KG1 (cell line): Measurements from ENCODE around the gene CCM2.
A peak's percentile ranks its signal among the peaks of the same experiment; 100 is the strongest.
"Not testable (repeated sequence)": the region's sequence is repeated elsewhere in the genome, so short reads cannot be mapped to it uniquely, and the experiment has no call there.

ENCODE experiments used
- DNase-seq: peaks from one replicate; lab custom pipeline; 2025; lab: John Stamatoyannopoulos, UW

Gene CCM2

DNA sequence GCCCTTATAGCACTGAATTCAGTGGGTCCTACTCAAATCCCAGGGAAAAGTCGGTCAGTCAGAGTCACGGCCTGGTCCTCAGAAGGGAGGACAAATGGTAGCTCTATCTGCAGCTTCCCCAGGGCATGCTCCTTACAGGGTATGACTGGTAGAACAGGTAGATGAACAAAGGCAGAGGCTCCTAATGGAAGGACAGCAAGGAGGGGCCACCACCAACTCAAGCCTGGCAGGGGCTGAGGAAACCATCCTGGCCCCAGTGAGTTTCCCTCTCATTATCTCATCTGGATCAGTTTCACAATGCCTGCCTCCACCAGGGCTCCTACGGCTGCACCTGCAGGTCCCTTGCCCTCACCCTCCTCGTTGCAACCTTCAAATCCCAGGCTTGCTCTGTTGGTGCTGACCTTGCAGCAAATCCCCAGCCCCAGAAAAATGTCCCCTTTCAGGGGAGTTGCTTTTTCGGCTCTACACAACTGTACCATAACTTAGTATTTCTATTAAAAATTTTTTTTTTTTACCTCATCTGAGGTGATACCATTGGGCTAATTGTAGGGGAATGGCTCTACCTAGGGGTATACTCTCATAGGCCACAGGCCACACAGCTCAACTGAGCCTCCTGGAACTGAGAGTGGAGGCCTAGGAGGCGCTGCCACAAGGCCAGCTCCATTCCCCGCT is 18.8 kb upstream of the CCM2 start:
- DNase-seq = no peak

- no peak for DNase-seq
Measured at GRCh38 chr7:44982535-44982923, 17.5 kb upstream of the CCM2 start.

DNA sequence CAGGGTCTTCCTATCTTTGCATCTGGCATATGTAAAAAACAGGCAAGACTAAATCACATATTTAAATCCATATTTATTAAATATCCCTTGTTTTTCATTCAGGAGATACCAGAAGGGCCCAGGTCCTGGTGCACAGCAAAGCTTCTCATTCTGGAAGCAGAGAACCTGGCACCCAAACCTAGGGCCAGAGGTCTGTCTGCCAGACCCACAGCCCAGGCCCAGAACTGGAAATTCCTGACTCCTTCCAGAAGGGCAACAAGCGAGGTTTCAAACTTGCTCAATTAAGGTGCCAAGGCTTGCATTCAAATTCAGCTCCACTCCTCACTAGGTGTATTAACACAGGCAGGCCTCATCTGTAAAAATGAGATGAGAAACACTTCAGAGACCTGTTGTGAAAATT is 17.0 kb upstream of the CCM2 start:
- no peak for DNase-seq

GRCh38 chr7:44983742-44984477 is 16.1 kb upstream of the CCM2 start:
- no peak for DNase-seq

GRCh38 chr7:44984478-44984758 is 15.6 kb upstream of the CCM2 start:
- no peak for DNase-seq

DNA sequence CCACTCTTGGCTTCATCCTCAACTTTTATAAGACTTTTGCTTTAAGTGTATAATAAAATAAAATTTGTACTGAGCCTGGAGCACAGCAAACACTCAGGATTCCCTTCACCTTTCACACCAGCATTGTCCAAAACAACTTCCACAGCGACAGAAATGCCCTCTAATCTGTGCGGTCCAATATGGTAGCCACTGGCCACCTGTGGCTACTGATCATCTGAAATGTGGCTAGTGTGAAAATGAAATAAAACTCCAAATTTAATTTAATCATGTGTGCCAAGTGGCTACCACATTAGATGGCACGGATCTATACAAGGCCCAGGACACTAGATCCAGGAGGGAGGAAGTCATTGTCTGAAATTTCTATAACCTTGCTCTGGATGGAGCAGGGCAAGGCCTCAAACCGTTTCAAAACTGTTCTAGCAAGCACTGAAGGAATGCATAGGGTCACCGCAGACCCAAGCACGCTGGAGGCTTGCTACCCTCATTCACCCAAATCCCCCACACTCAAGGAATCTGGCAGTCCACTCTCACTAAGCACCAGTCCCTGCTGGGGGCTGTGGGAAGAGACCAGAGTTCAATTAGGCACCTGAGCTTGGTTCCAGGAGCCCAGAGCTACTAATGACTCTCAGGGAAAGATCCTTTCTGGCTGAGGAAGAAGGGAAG is 14.8 kb upstream of the CCM2 start:
- DNase-seq = no peak

- no peak for DNase-seq
Measured at GRCh38 chr7:44985900-44986217, 14.1 kb upstream of the CCM2 start.

GRCh38 chr7:44986218-44987053 is 13.6 kb upstream of the CCM2 start:
- peak; percentile 93 for DNase-seq

GRCh38 chr7:44987457-44987856 is 12.5 kb upstream of the CCM2 start:
- no peak for DNase-seq

DNA sequence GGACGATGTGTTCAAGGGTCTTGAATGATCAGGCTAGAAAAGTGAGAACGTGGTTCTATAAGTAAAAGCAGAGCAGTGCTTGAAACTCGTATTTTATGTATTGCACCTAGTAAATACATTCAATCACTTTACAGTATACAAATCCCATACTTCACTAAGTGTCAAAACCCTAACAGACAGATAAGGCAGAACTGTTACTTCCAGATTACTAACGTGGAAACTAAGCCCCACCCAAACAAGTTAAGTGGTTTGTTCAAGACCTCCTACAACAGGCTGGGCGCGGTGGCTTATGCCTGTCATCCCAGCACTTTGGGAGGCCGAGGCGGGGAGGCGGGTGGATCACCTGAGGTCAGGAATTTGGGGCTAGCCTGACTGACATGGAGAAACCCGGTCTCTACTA is 12.0 kb upstream of the CCM2 start:
- no peak for DNase-seq

DNA sequence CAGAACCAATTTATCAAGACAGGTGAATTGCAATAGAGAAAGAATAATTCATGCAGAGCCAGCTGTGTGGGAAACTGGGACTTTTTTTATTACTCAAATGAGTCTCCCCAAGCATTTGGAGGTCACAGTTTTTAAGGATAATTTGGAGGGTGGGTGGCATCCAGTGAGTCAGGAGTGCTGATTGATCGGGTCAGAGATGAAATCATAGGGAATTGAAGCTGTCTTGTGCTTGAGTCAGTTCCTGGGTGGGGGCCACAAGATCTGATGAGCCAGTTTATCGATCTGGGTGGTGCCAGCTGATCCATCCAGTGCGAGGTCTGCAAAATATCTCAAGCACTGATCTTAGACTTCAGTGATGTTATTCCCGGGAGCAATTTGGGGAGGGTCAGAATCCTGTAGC is 11.3 kb upstream of the CCM2 start:
- no peak for DNase-seq

- no peak for DNase-seq
Measured at GRCh38 chr7:44989132-44989531, 10.9 kb upstream of the CCM2 start.

DNA sequence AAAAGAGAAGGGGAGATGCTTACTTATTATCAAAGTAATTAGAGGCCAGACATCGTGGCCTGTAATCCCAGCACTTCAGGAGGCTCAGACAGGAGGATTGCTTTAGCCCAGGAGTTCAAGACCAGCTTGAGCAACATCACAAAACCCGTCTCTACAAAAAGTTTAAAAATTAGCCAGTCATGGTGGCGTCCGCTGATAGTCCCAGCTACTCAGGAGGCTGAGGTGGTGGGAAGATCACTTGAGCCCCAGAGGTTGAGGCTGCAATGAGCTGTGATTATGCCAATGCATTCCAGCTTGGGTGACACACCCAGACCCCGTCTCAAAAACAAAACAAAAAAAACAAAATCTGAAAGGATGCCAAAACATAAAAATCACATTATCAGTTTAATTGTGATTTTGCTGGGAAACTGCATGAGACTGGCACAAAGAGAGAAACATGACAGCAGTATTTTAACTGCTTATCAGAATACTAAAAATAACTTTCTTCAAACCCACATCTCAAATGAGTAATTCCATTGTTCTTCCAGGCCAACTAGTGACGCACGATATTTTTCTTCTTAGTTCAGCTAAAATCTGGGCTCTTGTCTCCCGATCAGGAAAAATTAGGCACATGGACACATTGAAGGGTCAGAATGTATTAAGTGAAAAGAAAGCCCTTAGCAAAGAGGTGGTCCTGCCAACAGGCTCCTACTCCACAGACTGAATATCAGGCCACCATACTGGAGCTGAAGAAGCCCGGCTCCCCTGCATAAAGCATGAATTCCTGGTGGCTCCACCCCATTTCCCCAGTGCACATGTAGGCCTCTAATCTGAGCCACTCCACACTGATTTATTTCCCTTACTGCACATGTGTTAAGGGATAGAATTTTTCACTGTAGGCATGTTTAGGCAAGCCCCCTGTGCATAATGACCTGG is 9.6 kb upstream of the CCM2 start:
- DNase-seq = no peak

GRCh38 chr7:44992004-44992795 is 7.8 kb upstream of the CCM2 start:
- not testable (repeated sequence) for DNase-seq

- DNase-seq = peak; percentile 36
Measured at GRCh38 chr7:44994877-44995554, 5.0 kb upstream of the CCM2 start.

DNA sequence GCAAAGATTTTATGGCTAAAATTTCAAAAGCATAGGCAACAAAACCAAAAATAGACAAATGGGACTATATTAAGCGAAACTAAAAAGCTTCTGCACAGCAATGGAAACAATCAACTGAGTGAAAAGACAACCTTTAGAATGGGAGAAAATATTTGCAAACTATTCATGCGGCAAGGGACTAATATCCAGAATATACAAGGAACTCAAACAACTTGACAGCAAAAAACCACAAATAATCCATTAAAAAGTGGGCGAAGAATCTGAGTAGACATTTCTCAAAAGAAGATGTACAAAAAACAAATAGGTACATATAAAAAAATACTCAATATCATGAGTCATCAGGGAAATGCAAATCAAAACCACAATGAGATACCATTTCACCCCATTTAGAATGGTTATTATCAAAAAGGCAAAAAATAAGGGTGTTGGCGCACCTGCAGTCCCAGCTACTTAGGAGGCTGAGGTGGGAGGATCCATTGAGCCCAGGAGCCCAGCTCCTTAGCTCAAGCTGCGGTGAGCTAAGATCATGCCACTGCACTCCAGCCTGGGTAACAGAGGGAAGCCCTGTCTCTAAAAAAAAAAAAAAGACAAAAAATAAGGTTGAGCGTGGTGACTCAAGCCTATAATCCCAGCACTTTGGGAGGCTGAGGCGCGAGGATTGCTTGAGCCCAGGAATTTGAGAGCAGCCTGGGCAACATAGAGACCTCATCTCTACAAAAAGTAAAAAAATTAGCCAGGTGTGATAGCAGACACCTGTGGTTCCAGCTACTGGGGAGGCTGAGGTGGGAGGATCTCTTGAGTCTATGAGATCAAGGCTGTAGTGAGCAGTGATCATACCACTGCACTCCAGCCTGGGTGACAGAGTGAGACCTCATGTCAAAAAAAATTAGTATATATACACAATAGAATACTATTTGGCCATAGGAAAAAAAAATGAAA is 4.2 kb upstream of the CCM2 start:
- DNase-seq = no peak

DNA sequence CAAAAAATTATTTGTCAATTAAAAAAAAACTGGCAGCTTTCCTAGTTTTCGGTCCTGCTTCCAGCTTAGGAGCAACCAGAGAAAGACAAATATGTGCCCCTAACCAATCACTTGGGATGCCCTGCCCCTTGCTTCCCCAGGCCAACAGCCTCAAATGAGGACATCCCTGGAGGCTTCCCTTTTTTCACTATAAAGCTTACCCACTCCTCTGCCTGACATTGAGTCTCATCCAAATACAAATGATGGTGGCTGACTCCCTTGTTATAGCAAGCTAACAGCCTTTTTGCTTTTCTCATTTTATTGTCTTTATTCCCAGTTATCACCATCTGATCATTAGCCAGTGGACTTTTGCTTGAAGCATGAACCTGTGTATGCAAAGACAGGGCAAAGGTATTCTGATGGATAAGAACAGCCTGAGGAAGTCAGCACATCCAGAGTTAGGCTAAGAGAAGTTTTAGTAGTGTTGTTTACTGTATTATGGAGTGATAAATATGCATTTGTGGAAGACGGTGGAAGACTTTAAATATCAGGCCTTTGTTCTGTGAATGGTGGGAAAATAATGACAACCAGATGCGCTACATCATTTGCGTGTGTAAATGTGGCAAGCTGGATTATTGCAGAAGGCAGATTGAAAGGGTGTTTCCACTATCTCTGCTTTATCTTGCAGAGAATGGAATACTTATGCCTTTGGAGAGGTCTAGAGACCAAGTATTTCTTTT is 1.7 kb upstream of the CCM2 start:
- DNase-seq = no peak

- peak; percentile 99 for DNase-seq
Measured at GRCh38 chr7:44999245-45000092, 532 bp upstream of the CCM2 start.
